GM10266 (cell line): ENCODE data around the gene AHCYL2.

Source experiments
- DNase-seq: peaks from one replicate; pipeline ENCODE4 v3.0.0; 2012; ENCODE audit errors: extremely low spot score
- CTCF ChIP-seq: IDR thresholded peaks from 2 replicates; pipeline ENCODE4 v1.5.1; 2012; ENCODE audit warnings: mild to moderate bottlenecking, low read depth; ENCODE audit not compliant: control insufficient read depth, insufficient read depth; ENCODE audit errors: missing control alignments

The AHCYL2 gene

DNA sequence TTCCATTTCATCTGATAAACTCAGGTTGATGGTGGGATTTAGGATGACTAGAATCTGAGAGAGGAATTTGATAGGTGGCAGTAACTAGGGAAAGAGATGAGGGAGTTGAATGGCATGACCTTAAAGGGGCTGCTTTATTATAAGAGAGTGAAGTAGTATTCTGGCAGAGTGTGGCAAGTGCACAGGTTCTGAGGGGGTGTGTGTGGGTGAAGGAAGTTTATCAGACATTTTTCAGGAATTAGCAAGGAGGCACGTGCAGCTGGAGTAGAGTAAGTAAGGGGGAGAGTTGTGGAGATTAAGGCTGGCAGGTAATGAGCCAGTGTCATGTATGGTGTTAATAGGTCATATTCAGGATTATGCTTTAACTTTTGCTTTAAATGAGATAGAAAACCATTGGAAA, 40.5 kb downstream of the AHCYL2 start:
- no peak for TF ChIP-seq CTCF
- no peak for DNase-seq

- no peak for DNase-seq
- no peak for TF ChIP-seq CTCF
These were observed 41.4 kb downstream of the AHCYL2 start for GRCh38 chr7:129266181-129266580.

GRCh38 chr7:129270077-129270476, 45.2 kb downstream of the AHCYL2 start:
- no peak for DNase-seq

GRCh38 chr7:129271500-129272355, 46.9 kb downstream of the AHCYL2 start:
- peak; percentile 60 for DNase-seq
- peak; percentile 65 for TF ChIP-seq CTCF

More at GRCh38 chr7:129270077-129270476, 45.2 kb downstream of the AHCYL2 start:
- TF ChIP-seq CTCF: no peak

GRCh38 chr7:129273936-129274335, 49.1 kb downstream of the AHCYL2 start:
- TF ChIP-seq CTCF: no peak
- DNase-seq: no peak

- no peak for TF ChIP-seq CTCF
- DNase-seq: no peak
These were observed 52.8 kb downstream of the AHCYL2 start for GRCh38 chr7:129277629-129278028.

DNA sequence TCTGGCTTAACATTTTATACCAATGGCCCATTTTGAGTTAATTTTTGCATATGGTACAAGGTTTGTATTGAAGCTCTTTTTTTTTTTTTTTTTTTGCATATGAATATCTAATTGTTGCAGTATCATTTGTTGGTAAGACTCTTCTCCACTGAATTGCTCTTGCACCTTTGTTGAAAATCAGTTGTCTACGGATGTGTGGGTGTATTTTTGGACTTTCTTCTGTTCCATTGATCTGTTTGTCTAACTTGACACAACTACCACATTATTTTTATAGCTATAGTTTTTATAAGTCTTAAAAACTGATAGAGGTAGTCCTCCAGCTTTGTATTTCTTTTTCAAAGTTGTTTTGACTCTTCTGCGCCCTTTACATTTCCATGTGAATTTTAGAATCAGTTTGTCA, 53.9 kb downstream of the AHCYL2 start:
- no peak for DNase-seq
- no peak for TF ChIP-seq CTCF
